Muscle of back (tissue), 11 donors: Measurements from ENCODE around the gene SKP1. TPM values are rescaled to one million over a fixed set of nuclear protein-coding genes. Genes with fewer than 3 reads are reported as not detected.

ENCODE experiments used
- DNase-seq, 3 donors: peaks; one replicate each; pipeline versions ENCODE4 v3.0.0 to v3.0.0-alpha.2; 2013
- polyA plus RNA-seq, 10 donors: library from polyadenylated mRNA; unstranded; fragments of 120-200 nt; gene quantifications; one replicate each; pipeline ENCODE4 v1.2.1, GENCODE V29; 2013; ENCODE audit not compliant: insufficient read length in 10 of 10

Gene SKP1
- polyA plus RNA-seq, 10 donors, result 378 to 456 (median 405) TPM

GRCh38 chr5:134132372-134133187, 44.2 kb downstream of the SKP1 start:
- DNase-seq, result no peak

GRCh38 chr5:134131578-134132350, 45.0 kb downstream of the SKP1 start:
- DNase-seq, result no peak

GRCh38 chr5:134131165-134131564, 45.6 kb downstream of the SKP1 start:
- no peak for DNase-seq

- DNase-seq, result no peak
Measured at GRCh38 chr5:134130239-134130945, 46.4 kb downstream of the SKP1 start.

GRCh38 chr5:134129411-134130238, 47.1 kb downstream of the SKP1 start:
- no peak for DNase-seq

GRCh38 chr5:134128648-134128995, 48.1 kb downstream of the SKP1 start:
- no peak for DNase-seq

- DNase-seq, result no peak
Measured at GRCh38 chr5:134127988-134128647, 48.6 kb downstream of the SKP1 start.

GRCh38 chr5:134127376-134127861, 49.3 kb downstream of the SKP1 start:
- no peak for DNase-seq

- peak; percentile 61 to 77 (median 76) for DNase-seq
Measured at GRCh38 chr5:134125039-134126015, 51.4 kb downstream of the SKP1 start.

- DNase-seq, result peak in 1 of 3 donors; percentile 41
Measured at GRCh38 chr5:134124289-134125038, 52.3 kb downstream of the SKP1 start.

- DNase-seq, result no peak
Measured at GRCh38 chr5:134123360-134123759, 53.4 kb downstream of the SKP1 start.

- DNase-seq, result no peak
Measured at GRCh38 chr5:134122530-134122929, 54.2 kb downstream of the SKP1 start.

- DNase-seq, result no peak
Measured at GRCh38 chr5:134120386-134121138, 56.2 kb downstream of the SKP1 start.

GRCh38 chr5:134119720-134120119, 57.0 kb downstream of the SKP1 start:
- DNase-seq, result no peak

GRCh38 chr5:134118212-134118835, 58.4 kb downstream of the SKP1 start:
- no peak for DNase-seq

- no peak for DNase-seq
Measured at GRCh38 chr5:134116789-134117761, 59.7 kb downstream of the SKP1 start.
